H1 (cell line): ENCODE measurements around the gene CDC42EP4. TPM values are rescaled to one million over a fixed set of nuclear protein-coding genes. Genes with fewer than 3 reads are reported as not detected.

Experiments
- CTCF ChIA-PET: fragments of 300-600 bp; sonication (Branson Sonifier 250); formaldehyde crosslinking; loops from one replicate; lab custom pipeline; 2021; ENCODE audit not compliant: partially characterized antibody; lab: Charles Lee
- POLR2A ChIA-PET: fragments of 300-600 bp; sonication (Branson Sonifier 250); formaldehyde crosslinking; loops from one replicate; lab custom pipeline; 2021; ENCODE audit warnings: inconsistent platforms; ENCODE audit not compliant: partially characterized antibody; lab: Charles Lee
- DNase-seq, 2 experiments: peaks; one replicate each; pipeline versions ENCODE4 v3.0.0 to v3.0.0-alpha.2; 2010 to 2022; ENCODE audit warnings: low spot score in 2 of 2, low read depth in 1 of 2, mixed read lengths in 1 of 2
- FAIRE-seq: peaks from 2 replicates; lab custom pipeline; 2011; peaks lifted over from hg19 to GRCh38; lab: Jason Lieb, UNC
- H2AFZ ChIP-seq: 2 replicates; pipeline ENCODE4 v1.8.1; 2012; ENCODE audit warnings: low read length, inconsistent platforms
- H2AK5ac ChIP-seq: 2 replicates; pipeline ENCODE4 v1.6.1; 2013; ENCODE audit warnings: low read depth, low read length
- H2BK120ac ChIP-seq: replicated peaks from 2 replicates; pipeline ENCODE3; 2013; ENCODE audit warnings: low read depth, low read length, inconsistent platforms
- H2BK12ac ChIP-seq: 2 replicates; pipeline ENCODE4 v1.6.1; 2013; ENCODE audit warnings: low read depth, low read length
- H2BK15ac ChIP-seq: 2 replicates; pipeline ENCODE4 v1.6.1; 2013; ENCODE audit warnings: low read length
- H2BK20ac ChIP-seq: 2 replicates; pipeline ENCODE4 v1.6.1; 2013; ENCODE audit warnings: low read length
- H2BK5ac ChIP-seq: 2 replicates; pipeline ENCODE4 v1.6.1; 2013; ENCODE audit warnings: low read depth, low read length
- H3K14ac ChIP-seq: 2 replicates; pipeline ENCODE4 v1.6.1; 2013; ENCODE audit warnings: inconsistent platforms; ENCODE audit not compliant: insufficient read length
- H3K18ac ChIP-seq: 2 replicates; pipeline ENCODE4 v1.6.1; 2013; ENCODE audit warnings: low read length; ENCODE audit errors: extremely low read depth
- H3K23ac ChIP-seq: 2 replicates; pipeline ENCODE4 v1.6.1; 2013; ENCODE audit warnings: inconsistent platforms; ENCODE audit not compliant: insufficient read length
- H3K23me2 ChIP-seq: 2 replicates; pipeline ENCODE4 v1.6.1; 2013; ENCODE audit warnings: low read depth, low read length
- H3K27ac ChIP-seq: 2 replicates; pipeline ENCODE4 v1.6.1; 2011; ENCODE audit warnings: low read depth, low read length, inconsistent platforms
- H3K27me3 ChIP-seq, 4 experiments: replicated peaks in 1 of 4; 1 replicate in 1 of 4; 2 replicates in 3 of 4; pipeline versions ENCODE4 v1.6.1 to v1.8.1; 2011 to 2013; ENCODE audit warnings: low read length in 3 of 4, mild to moderate bottlenecking in 3 of 4, inconsistent platforms in 2 of 4, mixed read lengths in 2 of 4, moderate library complexity in 1 of 4; ENCODE audit not compliant: control insufficient read depth in 3 of 4, insufficient read depth in 3 of 4; ENCODE audit errors: extremely low read depth in 1 of 4
- H3K36me3 ChIP-seq, 4 experiments: 2 replicates each; pipeline versions ENCODE4 v1.6.1 to v1.8.1; 2011 to 2013; ENCODE audit warnings: mild to moderate bottlenecking in 4 of 4, low read length in 3 of 4, moderate library complexity in 2 of 4, control low read depth in 1 of 4, inconsistent platforms in 1 of 4; ENCODE audit not compliant: insufficient read depth in 4 of 4, control insufficient read depth in 2 of 4
- H3K4ac ChIP-seq: replicated peaks from 2 replicates; pipeline ENCODE3; 2013; ENCODE audit warnings: low read length, low read depth, mixed read lengths, inconsistent platforms; ENCODE audit not compliant: insufficient read length
- H3K4me1 ChIP-seq, 4 experiments: replicated peaks in 1 of 4; 1 replicate in 1 of 4; 2 replicates in 3 of 4; pipeline versions ENCODE4 v1.6.1 to v1.8.1; 2011 to 2013; ENCODE audit warnings: low read length in 3 of 4, inconsistent platforms in 2 of 4, mixed read lengths in 1 of 4; ENCODE audit not compliant: insufficient read depth in 4 of 4, control insufficient read depth in 3 of 4
- H3K4me2 ChIP-seq, 2 experiments: 2 replicates each; pipeline versions ENCODE4 v1.6.1 to v1.8.1; 2011 to 2013; ENCODE audit warnings: low read depth in 2 of 2, low read length in 2 of 2, control low read depth in 1 of 2, inconsistent platforms in 1 of 2, mild to moderate bottlenecking in 1 of 2; ENCODE audit not compliant: insufficient read depth in 1 of 2
- H3K4me3 ChIP-seq, 4 experiments: fragments of 200-600, 300-600 bp in 1 of 4; sonication (generic), shearing (Covaris generic), sonication (Bioruptor Twin) in 1 of 4; 2 replicates each; pipeline versions ENCODE4 v1.5.1 to v1.8.1; 2011 to 2016; ENCODE audit warnings: low read length in 4 of 4, low read depth in 3 of 4, control low read depth in 2 of 4, inconsistent platforms in 2 of 4, mild to moderate bottlenecking in 2 of 4, mixed read lengths in 1 of 4, moderate library complexity in 1 of 4; ENCODE audit not compliant: insufficient read depth in 2 of 4; ENCODE audit errors: extremely low read depth in 1 of 4
- H3K56ac ChIP-seq: replicated peaks from 2 replicates; pipeline ENCODE3; 2013; ENCODE audit warnings: low read depth, mild to moderate bottlenecking, mixed read lengths, low read length, inconsistent platforms; ENCODE audit not compliant: insufficient read length
- H3K79me1 ChIP-seq: 2 replicates; pipeline ENCODE4 v1.6.1; 2013; ENCODE audit warnings: low read depth, low read length, control low read depth
- H3K79me2 ChIP-seq, 2 experiments: 2 replicates each; pipeline versions ENCODE4 v1.6.1 to v1.8.1; 2012 to 2013; ENCODE audit warnings: low read length in 2 of 2, mild to moderate bottlenecking in 2 of 2, inconsistent platforms in 1 of 2; ENCODE audit not compliant: insufficient read depth in 2 of 2, control insufficient read depth in 1 of 2
- H3K9ac ChIP-seq, 4 experiments: replicated peaks in 1 of 4; 1 replicate in 1 of 4; 2 replicates in 3 of 4; pipeline versions ENCODE4 v1.6.1 to v1.8.1; 2011 to 2013; ENCODE audit warnings: low read depth in 3 of 4, low read length in 3 of 4, control low read depth in 2 of 4, mild to moderate bottlenecking in 2 of 4, moderate library complexity in 2 of 4, inconsistent platforms in 1 of 4; ENCODE audit errors: extremely low read depth in 1 of 4
- H3K9me3 ChIP-seq, 2 experiments: 2 replicates each; pipeline versions ENCODE4 v1.6.1 to v1.8.1; 2012 to 2013; ENCODE audit warnings: mild to moderate bottlenecking in 2 of 2, moderate library complexity in 2 of 2, control low read depth in 1 of 2, inconsistent platforms in 1 of 2, low read depth in 1 of 2, low read length in 1 of 2, mixed read lengths in 1 of 2; ENCODE audit not compliant: insufficient read depth in 2 of 2
- H4K20me1 ChIP-seq, 2 experiments: replicated peaks in 1 of 2; 2 replicates each; pipeline versions ENCODE3 to v1.8.1; 2011 to 2013; ENCODE audit warnings: inconsistent platforms in 2 of 2, low read length in 2 of 2, mild to moderate bottlenecking in 1 of 2; ENCODE audit not compliant: insufficient read depth in 2 of 2, control insufficient read depth in 1 of 2
- H4K5ac ChIP-seq: 2 replicates; pipeline ENCODE4 v1.6.1; 2013; ENCODE audit warnings: low read length, low read depth, mixed read lengths, inconsistent platforms; ENCODE audit not compliant: insufficient read length
- H4K8ac ChIP-seq: 2 replicates; pipeline ENCODE4 v1.8.0; 2013; ENCODE audit warnings: mild to moderate bottlenecking, moderate library complexity, low read length, inconsistent platforms; ENCODE audit not compliant: insufficient read depth; ENCODE audit errors: extremely low read depth
- H4K91ac ChIP-seq: replicated peaks from 2 replicates; pipeline ENCODE3; 2013; ENCODE audit warnings: low read length, mixed read lengths, inconsistent platforms; ENCODE audit not compliant: insufficient read length
- BACH1 ChIP-seq: IDR thresholded peaks from 2 replicates; pipeline ENCODE4 v1.6.1; 2012; ENCODE audit warnings: low read length, improper control_type of control experiment
- CHD2 ChIP-seq: IDR thresholded peaks from 2 replicates; pipeline ENCODE4 v1.6.1; 2012; ENCODE audit warnings: low read length, improper control_type of control experiment
- GTF2F1 ChIP-seq: IDR thresholded peaks from 2 replicates; pipeline ENCODE4 v1.6.1; 2012; ENCODE audit warnings: low read depth, low read length, improper control_type of control experiment, borderline replicate concordance
- HDAC6 ChIP-seq: IDR thresholded peaks from one replicate; pipeline ENCODE4 v1.7.1; 2012; ENCODE audit warnings: low read depth, mild to moderate bottlenecking, inconsistent platforms, low read length, moderate library complexity
- JUN ChIP-seq: IDR thresholded peaks from 2 replicates; pipeline ENCODE4 v1.6.1; 2011; ENCODE audit warnings: low read depth, mild to moderate bottlenecking, improper control_type of control experiment, low read length
- SAP30 ChIP-seq: fragments of 300-600 bp; sonication (generic); IDR thresholded peaks from 2 replicates; pipeline ENCODE4 v1.7.1; 2012; ENCODE audit warnings: low read length, moderate library complexity, mild to moderate bottlenecking, inconsistent platforms; ENCODE audit not compliant: insufficient read depth, insufficient replicate concordance
- TAF1 ChIP-seq: IDR thresholded peaks from 2 replicates; pipeline ENCODE4 v1.6.1; 2011; ENCODE audit warnings: mild to moderate bottlenecking, low read depth, low read length
- TBP ChIP-seq: IDR thresholded peaks from 2 replicates; pipeline ENCODE4 v1.6.1; 2011; ENCODE audit warnings: low read depth, low read length, improper control_type of control experiment
- WGBS, 2 experiments: shearing (Covaris generic) in 1 of 2; methylation state at CpG; one replicate each; pipeline versions ENCODE4 v1.1.6 to v1.1.7; 2013 to 2015; ENCODE audit warnings: low lambda C conversion rate in 2 of 2, mixed read lengths in 2 of 2, inconsistent platforms in 1 of 2, low coverage in 1 of 2, missing lambda C conversion rate in 1 of 2; ENCODE audit not compliant: insufficient replicate concordance in 2 of 2, insufficient coverage in 1 of 2, insufficient read length in 1 of 2; ENCODE audit errors: extremely low coverage in 1 of 2, missing lambda C conversion rate in 1 of 2; 5-methylcytosine and 5-hydroxymethylcytosine counted together
- polyA plus RNA-seq, 7 experiments: library from polyadenylated mRNA; depleted of rRNA in 3 of 7; stranded (reverse) in 5 of 7; unstranded in 2 of 7; fragments of >200 nt in 5 of 7; fragments of 200-250 nt in 2 of 7; gene quantifications; 1 replicate in 5 of 7; 2 replicates in 1 of 7; 4 replicates in 1 of 7; pipeline versions ENCODE4 v1.2.1 to v1.2.3, GENCODE V29; 2011 to 2013; ENCODE audit warnings: missing spikeins in 2 of 7, mixed read lengths in 2 of 7
- total RNA-seq: library from RNA; stranded (reverse); fragmentation: NEBNext Ultra II Directional; extraction: Animal tissue kit (Norgen Biotek cat#: 25700); gene quantifications from 2 replicates; pipeline ENCODE4 v1.2.1, GENCODE V29; 2021

Gene CDC42EP4
- total and polyA plus RNA-seq, 2 of the 8 experiments (the other 6 are each of a cell fraction or from before 2014, with no cell fraction given): 8.8 to 12.6 TPM

DNA sequence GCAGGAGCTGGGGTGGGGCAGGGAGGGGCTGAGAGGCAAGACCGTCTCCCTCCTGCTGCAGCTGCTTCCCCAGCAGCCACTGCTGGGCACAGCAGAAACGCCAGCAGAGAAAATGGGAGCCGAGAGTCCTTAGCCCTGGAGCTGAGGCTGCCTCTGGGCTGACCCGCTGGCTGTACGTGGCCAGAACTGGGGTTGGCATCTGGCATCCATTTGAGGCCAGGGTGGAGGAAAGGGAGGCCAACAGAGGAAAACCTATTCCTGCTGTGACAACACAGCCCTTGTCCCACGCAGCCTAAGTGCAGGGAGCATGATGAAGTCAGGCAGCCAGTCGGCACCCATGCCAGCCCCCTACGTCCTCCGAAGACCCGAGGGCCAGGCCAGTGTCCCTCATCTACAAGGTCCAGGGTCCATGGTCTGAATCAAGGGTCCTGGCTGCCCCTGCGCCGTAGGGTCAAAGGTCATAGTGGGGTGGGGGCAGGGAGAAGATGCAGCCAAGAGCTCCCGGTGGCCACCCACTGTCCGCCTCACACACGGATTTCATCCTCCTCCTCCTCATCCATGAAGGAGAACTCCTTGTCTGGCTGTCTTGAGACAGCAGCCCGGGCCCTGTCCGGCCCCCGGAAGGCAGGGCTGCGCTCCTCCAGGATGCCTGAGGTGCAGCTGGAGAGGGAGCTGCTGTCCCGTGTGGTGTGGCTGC is 26.7 kb downstream of the CDC42EP4 start:
- H3K4me2 ChIP-seq: no peak overlapping the region
- FAIRE-seq: no peak
- CTCF ChIA-PET: interaction anchor here (0.6 to 1.6 kb wide), 8 partner anchors 13 to 1451 kb away, joined by 3 to 4 read pairs (median 3); no protein-coding TSS in a partner anchor
- H2BK120ac ChIP-seq: no peak overlapping the region
- H2BK20ac ChIP-seq: no peak overlapping the region
- no peak overlapping the region for H3K4me3 ChIP-seq
- peaks cover 0 to 1% of the 10 kb centered on the region in 2 experiments for H4K20me1 ChIP-seq
- H4K91ac ChIP-seq: peak overlapping the region; percentile 36
- H2AK5ac ChIP-seq: no peak overlapping the region
- no peak overlapping the region for H4K8ac ChIP-seq
- H3K56ac ChIP-seq: no peak overlapping the region
- no peak overlapping the region for H3K9ac ChIP-seq
- H3K23ac ChIP-seq: no peak overlapping the region
- H3K79me1 ChIP-seq: peaks cover 8% of the 10 kb centered on the region; the same call in 1 of the 2 replicates
- no peak overlapping the region for H3K14ac ChIP-seq
- no peaks in the 10 kb centered on the region for H3K9me3 ChIP-seq
- H3K18ac ChIP-seq: no peak overlapping the region
- H3K23me2 ChIP-seq: no peaks in the 10 kb centered on the region; the same call in 1 of the 2 replicates
- no peak overlapping the region for H2BK5ac ChIP-seq
- H4K5ac ChIP-seq: no peak overlapping the region
- no peak for DNase-seq
- H2BK15ac ChIP-seq: no peak overlapping the region
- peaks cover 0 to 6% (median 2%) of the 10 kb centered on the region in 4 experiments; a peak in 3 of 8 replicates for H3K36me3 ChIP-seq
- no peak overlapping the region for H2AFZ ChIP-seq
- no peak overlapping the region for H3K27ac ChIP-seq
- POLR2A ChIA-PET: interaction anchor here (1.6 kb wide), 1 partner anchor 17 kb away, joined by 5 read pairs; no protein-coding TSS in a partner anchor
- peaks cover 0 to 13% (median 7%) of the 10 kb centered on the region in 4 experiments; a peak in 6 of 7 replicates for H3K4me1 ChIP-seq
- no peaks in the 10 kb centered on the region for H3K79me2 ChIP-seq
- H3K27me3 ChIP-seq: no peaks in the 10 kb centered on the region
- WGBS, 2 experiments: 89% methylated on average over 19 of the region's 20 CpGs; no CpG with 5 or more reads in 1 of the 2 experiments
- no peak overlapping the region for H2BK12ac ChIP-seq
- H3K4ac ChIP-seq: no peak overlapping the region
- TF ChIP-seq JUN (no peak), BACH1 (no peak), TBP (no peak), SAP30 (no peak), TAF1 (no peak), GTF2F1 (no peak), CHD2 (no peak), HDAC6 (no peak)
